A549 treated with AZD9567 at 1 μM for 4 hours (cell line): Measurements from ENCODE around the gene SLC35F4. TPM values are rescaled to one million over a fixed set of nuclear protein-coding genes. Genes with fewer than 3 reads are reported as not detected.

Source experiments
- total RNA-seq: library from RNA; stranded (reverse); fragments of 200-300 nt; extraction: Qiagen RNA extraction; gene quantifications from 5 replicates; pipeline ENCODE4 v1.2.3, GENCODE V29; 2022; ENCODE audit not compliant: insufficient read depth

Gene SLC35F4
- not detected in 5 replicates for total RNA-seq

GRCh38 chr14:57865403-57866198, at the start of gene SLC35F4:
SLC35F4 (minus strand) TSS chr14:57866092.

